HG02852 (cell line): ENCODE results near the gene EFCAB10.
"Not testable (repeated sequence)": the region's sequence is repeated elsewhere in the genome, so short reads cannot be mapped to it uniquely, and the experiment has no call there.

ENCODE experiments used
- ATAC-seq: cut with Tn5 transposase; IDR thresholded peaks from one replicate; pipeline ENCODE4 v1.9.1; 2021; ENCODE audit warnings: mild to moderate bottlenecking, moderate library complexity; ENCODE audit not compliant: unreplicated experiment

Gene EFCAB10

GRCh38 chr7:105531792-105532671 is 49.3 kb downstream of the EFCAB10 start, which contains the start of gene RINT1:
Gene RINT1 (plus strand): TSS chr7:105532201. CDS start chr7:105532316, 115 bp downstream.
- ATAC-seq, result peak; percentile 91

GRCh38 chr7:105530546-105530945 is 50.7 kb downstream of the EFCAB10 start:
- ATAC-seq, result no peak

- ATAC-seq, result no peak
These were observed 51.2 kb downstream of the EFCAB10 start for GRCh38 chr7:105530126-105530525.

- ATAC-seq, result not testable (repeated sequence)
These were observed 53.6 kb downstream of the EFCAB10 start for GRCh38 chr7:105527737-105528136.

- ATAC-seq, result no peak
These were observed 56.5 kb downstream of the EFCAB10 start for GRCh38 chr7:105524840-105525239.

- ATAC-seq, result not testable (repeated sequence)
These were observed 56.9 kb downstream of the EFCAB10 start for GRCh38 chr7:105524423-105524822.

GRCh38 chr7:105521717-105522463 is 59.4 kb downstream of the EFCAB10 start, which contains the start of gene PUS7:
Gene PUS7 (minus strand): TSS chr7:105522271. CDS start chr7:105508512, 13,759 bp downstream.
- peak; percentile 87 for ATAC-seq

GRCh38 chr7:105521027-105521716 is 60.1 kb downstream of the EFCAB10 start:
- peak; percentile 48 for ATAC-seq

- ATAC-seq, result not testable (repeated sequence)
These were observed 60.7 kb downstream of the EFCAB10 start for GRCh38 chr7:105520620-105521019.

- no peak for ATAC-seq
These were observed 61.9 kb downstream of the EFCAB10 start for GRCh38 chr7:105519353-105519752.

- not testable (repeated sequence) for ATAC-seq
These were observed 65.7 kb downstream of the EFCAB10 start for GRCh38 chr7:105515610-105516009.
